ENCODE data around the gene CYB561D1. TPM values are rescaled to one million over a fixed set of nuclear protein-coding genes. Genes with fewer than 3 reads are reported as not detected.
"Not testable (repeated sequence)": the region's sequence is repeated elsewhere in the genome, so short reads cannot be mapped to it uniquely, and the experiment has no call there.

The CYB561D1 gene, protein sequence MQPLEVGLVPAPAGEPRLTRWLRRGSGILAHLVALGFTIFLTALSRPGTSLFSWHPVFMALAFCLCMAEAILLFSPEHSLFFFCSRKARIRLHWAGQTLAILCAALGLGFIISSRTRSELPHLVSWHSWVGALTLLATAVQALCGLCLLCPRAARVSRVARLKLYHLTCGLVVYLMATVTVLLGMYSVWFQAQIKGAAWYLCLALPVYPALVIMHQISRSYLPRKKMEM
- 10 to 100 TPM; 12.0 to 15.0 TPM for total RNA-seq
- 28.0 TPM for polyA plus RNA-seq (2013, experiment 1 of 2)
- 26.9 TPM for polyA plus RNA-seq (2013, experiment 2 of 2)
- 12.2 to 92.2 (median 31.3) reads per million in 172 experiments for total RNA-seq

DNA sequence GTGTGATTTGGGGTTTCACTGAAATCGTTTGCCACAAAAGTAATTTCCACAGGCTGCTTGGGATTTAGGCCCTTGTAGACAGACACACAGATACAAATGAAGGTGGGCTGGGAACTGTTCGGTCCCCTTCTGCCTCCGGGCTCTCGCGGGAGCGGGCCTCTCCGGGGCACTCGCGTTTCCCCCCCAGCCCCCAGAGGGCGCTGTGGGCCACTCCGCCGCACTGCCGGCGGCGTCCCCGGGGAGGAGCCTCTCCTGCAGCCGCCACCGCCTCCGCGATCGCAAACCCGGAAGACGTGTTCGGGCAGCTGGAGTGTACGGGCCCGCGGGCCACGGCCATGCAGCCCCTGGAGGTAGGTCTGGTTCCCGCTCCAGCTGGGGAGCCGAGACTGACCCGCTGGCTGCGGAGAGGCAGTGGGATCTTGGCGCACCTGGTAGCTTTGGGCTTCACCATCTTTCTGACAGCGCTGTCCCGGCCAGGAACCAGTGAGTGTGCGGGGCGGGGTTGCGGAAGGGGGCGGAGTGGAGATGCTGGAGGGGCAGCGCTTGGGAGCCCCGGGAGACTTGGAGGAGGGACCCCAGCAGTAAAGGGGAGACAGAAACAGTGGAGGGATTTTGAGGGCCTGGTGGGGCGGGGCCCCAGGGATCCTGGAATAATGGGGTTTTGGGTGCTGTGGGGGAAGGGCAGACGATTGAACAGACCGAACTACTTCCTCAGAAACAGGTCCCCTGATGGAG is at the start of gene CYB561D1:
Gene CYB561D1, plus strand, starts transcription at position 290 of the 735 bp plus-strand sequence. Its CDS starts 46 bp downstream, at position 336.
- intact Hi-C loops (cut with DNase I, micrococcal nuclease): loop anchor here (1.0 to 5.0 kb wide), 5 partner anchors 8 to 232 kb away; no protein-coding TSS in a partner anchor
- H3K4me1 ChIP-seq (ENCODE audit: insufficient read depth, low read length): peaks cover 62% of the 10 kb centered on the region
- Mint-ChIP-seq H3K4me3 (peak within 1 kb of the TSS; percentile 97), H3K27me3 (no peaks in the 10 kb centered on the region), H3K36me3 (ENCODE audit: low read depth) (peaks cover 49% of the 10 kb centered on the region), H3K4me1 (ENCODE audit: low read depth) (peaks cover 54% of the 10 kb centered on the region), H3K9me3 (no peaks in the 10 kb centered on the region), H3K27ac (peak within 1 kb of the TSS; percentile 88)
- no peaks in the 10 kb centered on the region for H3K9me3 ChIP-seq (ENCODE audit: control insufficient read depth in 1 of 2, insufficient read depth in 1 of 2, low read length in 2 of 2)
- peak within 1 kb of the TSS; percentile 59 to 66 for H3K27ac ChIP-seq (ENCODE audit: low read depth in 1 of 2, low read length in 2 of 2)
- ChIA-PET POLR2A (interaction anchor here (0.8 to 22.6 kb wide), 8 partner anchors 8 to 540 kb away, joined by 4 to 318 read pairs (median 17); partner anchors contain the start of genes AMIGO1, ATXN7L2, GNAI3 and STRIP1), CTCF (interaction anchor here (0.6 to 24.2 kb wide), 17 partner anchors 10 to 541 kb away, joined by 3 to 474 read pairs (median 5); partner anchors contain the start of genes AMIGO1, ATXN7L2, GNAI3 and PSMA5)
- peaks cover 44% of the 10 kb centered on the region for H3K36me3 ChIP-seq (ENCODE audit: insufficient read depth, low read length)
- ATAC-seq (ENCODE audit: poor library complexity) (peak; percentile 90), DNase-seq (peak; percentile 78 to 94 (median 88))
- peak within 1 kb of the TSS; percentile 100 for H3K4me3 ChIP-seq (ENCODE audit: low read length)
- TF ChIP-seq, protein P1, sequence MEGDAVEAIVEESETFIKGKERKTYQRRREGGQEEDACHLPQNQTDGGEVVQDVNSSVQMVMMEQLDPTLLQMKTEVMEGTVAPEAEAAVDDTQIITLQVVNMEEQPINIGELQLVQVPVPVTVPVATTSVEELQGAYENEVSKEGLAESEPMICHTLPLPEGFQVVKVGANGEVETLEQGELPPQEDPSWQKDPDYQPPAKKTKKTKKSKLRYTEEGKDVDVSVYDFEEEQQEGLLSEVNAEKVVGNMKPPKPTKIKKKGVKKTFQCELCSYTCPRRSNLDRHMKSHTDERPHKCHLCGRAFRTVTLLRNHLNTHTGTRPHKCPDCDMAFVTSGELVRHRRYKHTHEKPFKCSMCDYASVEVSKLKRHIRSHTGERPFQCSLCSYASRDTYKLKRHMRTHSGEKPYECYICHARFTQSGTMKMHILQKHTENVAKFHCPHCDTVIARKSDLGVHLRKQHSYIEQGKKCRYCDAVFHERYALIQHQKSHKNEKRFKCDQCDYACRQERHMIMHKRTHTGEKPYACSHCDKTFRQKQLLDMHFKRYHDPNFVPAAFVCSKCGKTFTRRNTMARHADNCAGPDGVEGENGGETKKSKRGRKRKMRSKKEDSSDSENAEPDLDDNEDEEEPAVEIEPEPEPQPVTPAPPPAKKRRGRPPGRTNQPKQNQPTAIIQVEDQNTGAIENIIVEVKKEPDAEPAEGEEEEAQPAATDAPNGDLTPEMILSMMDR (IDR thresholded peaks at IDR 0.05): peak; percentile 92
- no peaks in the 10 kb centered on the region for H3K27me3 ChIP-seq (ENCODE audit: control insufficient read depth in 1 of 2, insufficient read depth in 2 of 2, low read length in 2 of 2)

DNA sequence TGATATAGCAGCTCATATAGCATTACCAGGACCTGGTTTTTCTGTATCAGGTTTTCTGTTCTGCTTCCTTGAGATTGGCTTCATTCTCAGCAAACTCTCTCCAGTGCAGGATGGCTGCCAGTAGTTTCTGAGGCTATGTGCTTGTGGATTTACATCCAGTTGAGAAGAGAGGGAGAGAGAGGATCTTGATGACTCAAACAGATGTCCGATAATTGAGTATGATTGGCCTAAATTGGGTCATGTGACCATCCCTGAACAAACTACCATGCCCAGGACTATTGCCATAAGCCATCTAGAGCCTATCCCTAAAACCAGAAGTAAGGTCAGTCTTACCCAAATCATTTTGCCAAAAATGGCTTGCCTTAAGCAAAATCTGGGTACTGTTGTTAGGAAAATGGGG is 49.5 kb upstream of the CYB561D1 start:
- intact Hi-C loops (cut with DNase I, micrococcal nuclease): no loop called here
- Mint-ChIP-seq H3K4me1 (ENCODE audit: low read depth) (no peaks in the 10 kb centered on the region), H3K27me3 (peaks cover 25% of the 10 kb centered on the region), H3K9me3 (no peaks in the 10 kb centered on the region), H3K36me3 (ENCODE audit: low read depth) (no peaks in the 10 kb centered on the region), H3K27ac (no peak overlapping the region), H3K4me3 (no peak overlapping the region)
- POLR2A ChIA-PET: no interaction called here
- no peaks in the 10 kb centered on the region for H3K9me3 ChIP-seq (ENCODE audit: control insufficient read depth in 1 of 2, insufficient read depth in 1 of 2, low read length in 2 of 2)
- no peak for DNase-seq
- peaks cover 17 to 27% of the 10 kb centered on the region in 2 experiments for H3K27me3 ChIP-seq (ENCODE audit: control insufficient read depth in 1 of 2, insufficient read depth in 2 of 2, low read length in 2 of 2)
- TF ChIP-seq, protein P1 (IDR thresholded peaks at IDR 0.05): no peak
- CTCF ChIA-PET: no interaction called here
- ATAC-seq (ENCODE audit: poor library complexity): no peak
- H3K27ac ChIP-seq (ENCODE audit: low read depth in 1 of 2, low read length in 2 of 2): no peak overlapping the region
- no peak overlapping the region for H3K4me3 ChIP-seq (ENCODE audit: low read length)
- H3K4me1 ChIP-seq (ENCODE audit: insufficient read depth, low read length): no peaks in the 10 kb centered on the region
- no peaks in the 10 kb centered on the region for H3K36me3 ChIP-seq (ENCODE audit: insufficient read depth, low read length)

DNA sequence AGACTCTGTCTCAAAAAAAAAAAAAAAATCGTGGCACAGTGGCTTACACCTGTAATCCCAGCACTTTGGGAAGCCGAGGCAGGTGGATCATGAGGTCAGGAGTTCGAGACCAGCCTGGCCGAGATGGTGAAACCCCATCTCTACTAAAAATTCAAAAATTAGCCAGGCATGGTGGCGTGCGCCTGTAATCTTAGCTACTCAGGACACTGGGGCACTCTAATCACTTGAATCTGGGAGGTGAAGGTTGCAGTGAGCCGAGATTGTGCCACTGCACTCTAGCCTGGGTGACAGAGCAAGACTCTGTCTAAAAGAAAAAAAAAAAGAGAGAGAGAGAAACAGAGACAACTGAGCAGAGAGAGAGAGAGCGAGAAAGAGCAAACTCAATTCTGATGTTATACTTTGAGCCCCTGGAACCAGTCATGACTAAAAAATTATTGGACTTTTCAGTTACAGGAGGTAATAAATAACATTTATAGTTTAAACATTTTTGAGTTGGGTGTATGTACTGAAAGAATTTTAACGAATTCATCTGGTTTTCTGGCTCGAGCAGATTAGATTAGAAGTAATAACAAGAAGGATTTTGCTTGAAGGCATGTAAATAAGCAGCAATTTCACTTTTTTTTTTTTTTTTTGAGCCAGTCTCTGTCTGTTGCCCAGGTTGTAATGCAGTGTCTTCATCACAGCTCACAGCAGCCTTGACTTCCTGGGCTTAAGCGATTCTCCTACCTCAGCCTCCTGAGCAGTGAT is 47.8 kb upstream of the CYB561D1 start:
- H3K4me3 ChIP-seq (ENCODE audit: low read length); H3K9me3 Mint-ChIP-seq; H3K4me1 Mint-ChIP-seq (ENCODE audit: low read depth); H3K36me3 ChIP-seq (ENCODE audit: insufficient read depth, low read length); CTCF ChIA-PET; H3K36me3 Mint-ChIP-seq (ENCODE audit: low read depth); ATAC-seq (ENCODE audit: poor library complexity); DNase-seq; H3K27ac Mint-ChIP-seq; POLR2A ChIA-PET; H3K9me3 ChIP-seq (ENCODE audit: control insufficient read depth in 1 of 2, insufficient read depth in 1 of 2, low read length in 2 of 2); H3K4me3 Mint-ChIP-seq; H3K4me1 ChIP-seq (ENCODE audit: insufficient read depth, low read length); intact Hi-C loops (cut with DNase I, micrococcal nuclease); H3K27ac ChIP-seq (ENCODE audit: low read depth in 1 of 2, low read length in 2 of 2): not testable (repeated sequence)
- H3K27me3 ChIP-seq (ENCODE audit: control insufficient read depth in 1 of 2, insufficient read depth in 2 of 2, low read length in 2 of 2): peaks cover 20 to 30% of the 10 kb centered on the region in 2 experiments
- H3K27me3 Mint-ChIP-seq: peaks cover 37% of the 10 kb centered on the region
